WTC11 (cell line): ENCODE data around the gene RABL6.

Experiments
- MXD4 ChIP-seq: fragments of 250-450 bp; sonication (Bioruptor Pico); IDR thresholded peaks from 2 replicates; pipeline ENCODE4 v1.8.0; 2021; ENCODE audit warnings: mild to moderate bottlenecking, moderate library complexity, borderline replicate concordance
- ZNF121 ChIP-seq: sonication (generic); formaldehyde crosslinking; IDR thresholded peaks from 2 replicates; pipeline ENCODE4 v1.8.0; 2023; ENCODE audit warnings: missing genetic modification reagents
- ZNF263 ChIP-seq: sonication (generic); formaldehyde crosslinking; IDR thresholded peaks from 2 replicates; pipeline ENCODE4 v1.8.1; 2022; ENCODE audit warnings: low read depth, mild to moderate bottlenecking, moderate library complexity, missing genetic modification reagents
- TF ChIP-seq, protein P1 (sequence below): sonication (generic); formaldehyde crosslinking; IDR thresholded peaks from 2 replicates; pipeline ENCODE4 v1.8.1; 2023; ENCODE audit warnings: mild to moderate bottlenecking, missing genetic modification reagents, moderate library complexity
- TF ChIP-seq, protein P2 (sequence below): fragments of 250-450 bp; sonication (Bioruptor Pico); conservative IDR thresholded peaks from 2 replicates; pipeline ENCODE4 v1.9.0; 2021; ENCODE audit warnings: mild to moderate bottlenecking
- TF ChIP-seq, protein P3 (sequence below): fragments of 200-600 bp; IDR thresholded peaks from 2 replicates; pipeline ENCODE4 v1.8.0; 2022; ENCODE audit warnings: antibody characterized with exemption
- TF ChIP-seq, protein P4 (sequence below): sonication (generic); formaldehyde crosslinking; IDR thresholded peaks from 2 replicates; pipeline ENCODE4 v1.8.1; 2022; ENCODE audit warnings: low read depth, missing genetic modification reagents, borderline replicate concordance
- TF ChIP-seq, protein P5 (sequence below): sonication (generic); formaldehyde crosslinking; IDR thresholded peaks from 2 replicates; pipeline ENCODE4 v1.8.1; 2023; ENCODE audit warnings: mild to moderate bottlenecking, missing genetic modification reagents
- TF ChIP-seq, protein P6 (sequence below): sonication (generic); formaldehyde crosslinking; IDR thresholded peaks from 2 replicates; pipeline ENCODE4 v1.8.1; 2023; ENCODE audit warnings: mild to moderate bottlenecking, missing genetic modification reagents, moderate library complexity

DNA sequence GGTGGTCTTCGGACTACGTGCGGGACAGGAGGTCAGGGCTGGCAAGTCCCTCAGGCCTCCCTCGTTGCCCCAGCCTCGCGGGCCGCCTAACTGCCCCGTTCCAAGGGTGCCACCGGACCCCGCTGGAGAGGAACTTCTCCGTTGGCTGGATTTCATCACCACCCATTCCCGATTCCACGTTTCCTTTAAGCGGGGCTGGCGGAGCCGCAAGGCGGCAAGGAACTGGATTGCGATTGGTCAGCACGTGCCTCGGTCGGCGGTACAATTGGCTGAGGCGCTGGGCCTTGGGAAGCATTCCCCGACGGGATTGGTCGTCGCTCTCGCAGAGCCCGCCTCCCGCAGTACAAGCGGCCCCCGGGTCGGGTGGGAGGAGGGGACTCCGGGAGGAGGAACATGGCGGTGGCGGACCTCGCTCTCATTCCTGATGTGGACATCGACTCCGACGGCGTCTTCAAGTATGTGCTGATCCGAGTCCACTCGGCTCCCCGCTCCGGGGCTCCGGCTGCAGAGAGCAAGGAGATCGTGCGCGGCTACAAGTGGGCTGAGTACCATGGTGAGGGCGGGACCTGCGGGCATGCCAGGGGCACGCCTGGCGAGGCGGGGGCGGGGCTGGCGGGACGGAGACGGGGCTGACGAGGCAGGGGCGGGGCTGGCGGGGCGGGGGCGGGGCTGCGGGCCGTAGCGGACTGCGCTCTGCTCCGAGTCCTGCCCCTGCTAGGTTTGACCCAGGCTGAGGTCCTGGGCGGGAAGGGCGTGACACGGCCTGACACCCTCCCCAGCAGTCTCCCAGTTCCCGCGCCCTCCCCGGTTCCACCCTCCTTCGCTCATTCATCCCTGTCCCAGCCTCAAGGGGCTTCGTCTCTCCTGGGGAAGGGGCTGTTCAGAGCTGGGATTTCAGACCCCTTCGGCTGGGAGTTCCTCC lies 41.6 kb downstream of the RABL6 start, which contains the start of gene PHPT1:
- TF ChIP-seq MXD4 = no peak
- no peak for TF ChIP-seq ZNF263 (CRISPR knock-in tag)
- TF ChIP-seq, protein P1, sequence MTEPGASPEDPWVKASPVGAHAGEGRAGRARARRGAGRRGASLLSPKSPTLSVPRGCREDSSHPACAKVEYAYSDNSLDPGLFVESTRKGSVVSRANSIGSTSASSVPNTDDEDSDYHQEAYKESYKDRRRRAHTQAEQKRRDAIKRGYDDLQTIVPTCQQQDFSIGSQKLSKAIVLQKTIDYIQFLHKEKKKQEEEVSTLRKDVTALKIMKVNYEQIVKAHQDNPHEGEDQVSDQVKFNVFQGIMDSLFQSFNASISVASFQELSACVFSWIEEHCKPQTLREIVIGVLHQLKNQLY (CRISPR knock-in tag) = no peak
- TF ChIP-seq, protein P2, sequence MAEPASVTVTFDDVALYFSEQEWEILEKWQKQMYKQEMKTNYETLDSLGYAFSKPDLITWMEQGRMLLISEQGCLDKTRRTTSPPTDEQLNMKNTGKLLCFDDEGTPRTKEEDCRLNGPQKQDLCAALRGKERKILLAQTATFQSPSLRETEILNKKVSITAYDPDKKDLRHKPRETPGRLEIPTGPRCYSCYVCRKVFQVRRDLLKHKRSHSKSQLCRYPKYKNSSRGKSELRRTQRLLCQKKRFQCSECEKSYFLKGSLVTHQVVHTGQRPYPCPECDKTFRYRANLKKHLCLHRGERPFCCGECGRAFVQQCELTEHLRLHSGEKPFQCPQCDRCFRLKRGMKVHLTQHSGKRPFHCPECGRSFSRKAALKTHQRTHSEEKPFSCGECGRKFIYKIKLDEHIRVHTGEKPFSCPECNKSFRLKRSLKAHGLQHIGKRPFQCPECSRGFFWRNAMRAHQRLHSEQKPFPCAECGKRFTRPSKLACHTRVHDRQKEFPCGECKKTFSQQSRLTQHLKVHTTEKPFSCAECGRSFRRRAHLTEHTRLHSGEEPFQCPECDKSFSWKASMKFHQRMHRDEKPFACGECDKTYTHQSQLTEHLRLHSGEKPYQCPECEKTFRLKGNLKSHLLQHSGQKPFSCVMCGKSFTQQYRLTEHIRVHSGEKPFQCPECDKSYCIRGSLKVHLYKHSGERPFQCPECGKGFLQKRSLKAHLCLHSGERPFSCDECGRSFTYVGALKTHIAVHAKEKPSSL (CRISPR knock-in tag) = no peak
- TF ChIP-seq, protein P3, sequence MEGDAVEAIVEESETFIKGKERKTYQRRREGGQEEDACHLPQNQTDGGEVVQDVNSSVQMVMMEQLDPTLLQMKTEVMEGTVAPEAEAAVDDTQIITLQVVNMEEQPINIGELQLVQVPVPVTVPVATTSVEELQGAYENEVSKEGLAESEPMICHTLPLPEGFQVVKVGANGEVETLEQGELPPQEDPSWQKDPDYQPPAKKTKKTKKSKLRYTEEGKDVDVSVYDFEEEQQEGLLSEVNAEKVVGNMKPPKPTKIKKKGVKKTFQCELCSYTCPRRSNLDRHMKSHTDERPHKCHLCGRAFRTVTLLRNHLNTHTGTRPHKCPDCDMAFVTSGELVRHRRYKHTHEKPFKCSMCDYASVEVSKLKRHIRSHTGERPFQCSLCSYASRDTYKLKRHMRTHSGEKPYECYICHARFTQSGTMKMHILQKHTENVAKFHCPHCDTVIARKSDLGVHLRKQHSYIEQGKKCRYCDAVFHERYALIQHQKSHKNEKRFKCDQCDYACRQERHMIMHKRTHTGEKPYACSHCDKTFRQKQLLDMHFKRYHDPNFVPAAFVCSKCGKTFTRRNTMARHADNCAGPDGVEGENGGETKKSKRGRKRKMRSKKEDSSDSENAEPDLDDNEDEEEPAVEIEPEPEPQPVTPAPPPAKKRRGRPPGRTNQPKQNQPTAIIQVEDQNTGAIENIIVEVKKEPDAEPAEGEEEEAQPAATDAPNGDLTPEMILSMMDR = no peak
- TF ChIP-seq, protein P4, sequence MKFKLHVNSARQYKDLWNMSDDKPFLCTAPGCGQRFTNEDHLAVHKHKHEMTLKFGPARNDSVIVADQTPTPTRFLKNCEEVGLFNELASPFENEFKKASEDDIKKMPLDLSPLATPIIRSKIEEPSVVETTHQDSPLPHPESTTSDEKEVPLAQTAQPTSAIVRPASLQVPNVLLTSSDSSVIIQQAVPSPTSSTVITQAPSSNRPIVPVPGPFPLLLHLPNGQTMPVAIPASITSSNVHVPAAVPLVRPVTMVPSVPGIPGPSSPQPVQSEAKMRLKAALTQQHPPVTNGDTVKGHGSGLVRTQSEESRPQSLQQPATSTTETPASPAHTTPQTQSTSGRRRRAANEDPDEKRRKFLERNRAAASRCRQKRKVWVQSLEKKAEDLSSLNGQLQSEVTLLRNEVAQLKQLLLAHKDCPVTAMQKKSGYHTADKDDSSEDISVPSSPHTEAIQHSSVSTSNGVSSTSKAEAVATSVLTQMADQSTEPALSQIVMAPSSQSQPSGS (CRISPR knock-in tag) = no peak
- TF ChIP-seq, protein P5, sequence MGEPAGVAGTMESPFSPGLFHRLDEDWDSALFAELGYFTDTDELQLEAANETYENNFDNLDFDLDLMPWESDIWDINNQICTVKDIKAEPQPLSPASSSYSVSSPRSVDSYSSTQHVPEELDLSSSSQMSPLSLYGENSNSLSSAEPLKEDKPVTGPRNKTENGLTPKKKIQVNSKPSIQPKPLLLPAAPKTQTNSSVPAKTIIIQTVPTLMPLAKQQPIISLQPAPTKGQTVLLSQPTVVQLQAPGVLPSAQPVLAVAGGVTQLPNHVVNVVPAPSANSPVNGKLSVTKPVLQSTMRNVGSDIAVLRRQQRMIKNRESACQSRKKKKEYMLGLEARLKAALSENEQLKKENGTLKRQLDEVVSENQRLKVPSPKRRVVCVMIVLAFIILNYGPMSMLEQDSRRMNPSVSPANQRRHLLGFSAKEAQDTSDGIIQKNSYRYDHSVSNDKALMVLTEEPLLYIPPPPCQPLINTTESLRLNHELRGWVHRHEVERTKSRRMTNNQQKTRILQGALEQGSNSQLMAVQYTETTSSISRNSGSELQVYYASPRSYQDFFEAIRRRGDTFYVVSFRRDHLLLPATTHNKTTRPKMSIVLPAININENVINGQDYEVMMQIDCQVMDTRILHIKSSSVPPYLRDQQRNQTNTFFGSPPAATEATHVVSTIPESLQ = no peak
- 0 out of 2 replicates have a peak, but pooled peaks have one; percentile 5 for TF ChIP-seq ZNF121
- TF ChIP-seq, protein P6, sequence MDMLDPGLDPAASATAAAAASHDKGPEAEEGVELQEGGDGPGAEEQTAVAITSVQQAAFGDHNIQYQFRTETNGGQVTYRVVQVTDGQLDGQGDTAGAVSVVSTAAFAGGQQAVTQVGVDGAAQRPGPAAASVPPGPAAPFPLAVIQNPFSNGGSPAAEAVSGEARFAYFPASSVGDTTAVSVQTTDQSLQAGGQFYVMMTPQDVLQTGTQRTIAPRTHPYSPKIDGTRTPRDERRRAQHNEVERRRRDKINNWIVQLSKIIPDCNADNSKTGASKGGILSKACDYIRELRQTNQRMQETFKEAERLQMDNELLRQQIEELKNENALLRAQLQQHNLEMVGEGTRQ (CRISPR knock-in tag) = peak; percentile 86
